ENCODE results near the gene VMP1. TPM values are rescaled to one million over a fixed set of nuclear protein-coding genes. Genes with fewer than 3 reads are reported as not detected.
"Not testable (repeated sequence)": the region's sequence is repeated elsewhere in the genome, so short reads cannot be mapped to it uniquely, and the experiment has no call there.

Gene VMP1
- polyA plus RNA-seq, 3 donors, result 53.2 to 143 (median 55.5) TPM

DNA sequence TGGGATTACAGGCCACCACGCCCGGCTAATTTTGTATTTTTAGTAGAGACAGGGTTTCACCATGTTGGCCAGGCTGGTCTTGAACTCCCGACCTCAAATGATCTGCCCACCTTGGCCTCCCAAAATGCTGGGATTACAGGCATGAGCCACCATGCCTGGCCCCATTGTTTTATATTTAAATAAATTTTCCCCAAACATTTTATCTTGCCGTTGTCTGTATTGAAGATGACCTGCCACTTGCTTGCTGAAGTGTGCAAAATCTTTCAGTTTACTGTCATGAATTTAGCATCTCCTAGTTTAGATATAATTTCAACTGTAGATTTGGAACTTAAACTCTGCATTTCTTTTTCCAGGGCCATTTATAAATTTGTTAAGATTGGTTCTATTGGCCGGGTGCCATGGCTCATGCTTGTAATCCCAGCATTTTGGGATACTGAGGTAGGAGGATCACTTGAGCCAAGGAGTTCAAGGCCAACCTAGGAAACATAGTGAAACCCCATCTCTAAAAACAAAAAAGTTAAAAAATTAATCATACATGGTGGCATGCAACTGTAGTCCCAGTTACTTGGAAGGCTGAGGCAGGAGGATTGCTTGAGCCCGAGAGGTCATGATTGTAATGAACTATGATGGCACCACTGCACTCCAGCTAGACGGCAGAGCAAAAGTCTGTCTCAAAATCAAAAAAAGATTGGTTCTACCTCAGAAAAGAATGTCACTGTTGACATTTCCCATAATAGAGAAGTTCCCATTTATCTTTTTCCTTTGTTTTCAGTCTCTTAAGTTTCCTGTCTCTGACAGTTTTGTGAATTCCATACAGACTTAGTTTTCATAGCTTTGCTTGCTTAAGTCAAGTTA lies 84.4 kb downstream of the VMP1 start:
- no peak overlapping the region for H3K27ac ChIP-seq (ENCODE audit: low read depth, low read length)
- 88 to 89% (median 88%) methylated on average over 7 of the region's 7 CpGs for WGBS, 3 donors

DNA sequence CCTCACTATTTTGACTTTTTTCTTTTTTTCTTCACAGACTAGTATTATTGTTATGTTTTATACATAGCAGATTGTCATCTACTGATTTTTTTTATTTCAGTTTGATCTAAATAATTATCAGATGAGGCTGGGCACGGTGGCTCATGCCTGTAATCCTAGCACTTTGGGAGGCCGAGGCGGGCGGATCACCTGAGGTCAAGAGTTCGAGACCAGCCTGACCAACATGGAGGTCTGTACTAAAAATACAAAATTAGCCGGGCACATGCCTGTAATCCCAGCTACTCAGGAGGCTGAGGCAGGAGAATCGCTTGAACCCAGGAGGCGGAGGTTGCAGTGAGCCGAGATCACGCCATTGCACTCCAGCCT lies 85.0 kb downstream of the VMP1 start:
- 93 to 97% (median 96%) methylated on average over 10 of the region's 10 CpGs for WGBS, 3 donors
- not testable (repeated sequence) for H3K27ac ChIP-seq (ENCODE audit: low read depth, low read length)

DNA sequence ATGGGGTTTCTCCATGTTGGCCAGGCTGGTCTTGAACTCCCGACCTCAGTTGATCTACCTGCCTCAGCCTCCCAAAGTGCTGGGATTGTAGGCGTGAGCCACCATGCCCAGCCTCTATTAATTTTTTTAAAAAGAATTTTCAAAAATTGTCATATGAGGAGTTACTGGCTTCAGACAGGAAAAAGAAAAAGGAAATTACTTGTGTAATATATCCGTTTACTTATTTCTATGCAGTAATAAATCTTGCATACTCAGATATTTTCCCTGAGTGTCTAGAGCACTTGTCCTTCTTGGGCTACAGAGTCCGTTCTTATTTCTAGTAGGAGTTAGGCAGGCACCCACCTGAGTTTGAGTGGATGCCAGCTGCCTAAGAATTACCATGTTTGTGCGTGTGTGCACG lies 85.8 kb downstream of the VMP1 start:
- WGBS, 3 donors, result 64 to 77% methylated on average over 6 of the region's 6 CpGs; no CpG with 5 or more reads in 1 of the 3 donors
- no peak overlapping the region for H3K27ac ChIP-seq (ENCODE audit: low read depth, low read length)

DNA sequence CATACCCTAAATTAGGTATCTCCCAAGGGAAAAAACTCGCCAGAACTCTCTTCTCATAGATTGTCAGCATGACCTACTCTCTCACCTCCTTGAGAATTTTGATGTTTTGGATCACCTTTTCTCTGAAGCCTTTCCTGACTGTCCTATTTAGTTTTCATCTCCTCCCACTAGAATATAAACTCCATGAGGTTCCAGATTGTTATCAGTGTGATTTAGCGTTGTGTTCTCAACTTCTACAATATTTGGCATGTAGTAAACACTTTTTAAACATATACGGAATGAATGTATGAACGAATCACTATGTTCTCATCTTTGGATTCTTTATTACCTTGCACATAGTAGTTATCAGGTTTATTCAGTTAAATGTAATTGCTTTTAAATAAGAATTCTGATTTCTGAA lies 88.7 kb downstream of the VMP1 start:
- no peak overlapping the region for H3K27ac ChIP-seq (ENCODE audit: low read depth, low read length)
- WGBS, 3 donors, result 88 to 96% (median 94%) methylated on average over 4 of the region's 4 CpGs

DNA sequence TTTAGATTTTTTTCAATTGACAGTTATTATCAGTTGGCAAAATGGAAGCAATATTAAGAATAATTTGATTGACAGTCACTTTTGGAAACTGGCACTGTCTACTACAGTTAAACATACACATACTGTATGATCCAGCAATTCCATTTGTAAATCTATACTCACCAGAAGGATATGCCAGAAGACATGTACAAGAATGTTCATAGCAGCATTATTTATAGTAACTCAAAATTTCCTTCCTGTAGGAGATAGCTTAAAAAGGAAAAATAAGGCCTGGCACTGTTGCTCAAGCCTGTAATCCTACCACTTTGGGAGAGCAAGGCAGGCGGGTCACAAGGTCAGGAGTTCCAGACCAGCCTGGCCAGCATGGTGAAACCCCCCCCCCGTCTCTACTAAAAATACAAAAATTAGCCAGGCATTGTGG lies 89.3 kb downstream of the VMP1 start:
- 74 to 88% (median 85%) methylated on average over 2 of the region's 2 CpGs for WGBS, 3 donors
- H3K27ac ChIP-seq (ENCODE audit: low read depth, low read length), result no peak overlapping the region

DNA sequence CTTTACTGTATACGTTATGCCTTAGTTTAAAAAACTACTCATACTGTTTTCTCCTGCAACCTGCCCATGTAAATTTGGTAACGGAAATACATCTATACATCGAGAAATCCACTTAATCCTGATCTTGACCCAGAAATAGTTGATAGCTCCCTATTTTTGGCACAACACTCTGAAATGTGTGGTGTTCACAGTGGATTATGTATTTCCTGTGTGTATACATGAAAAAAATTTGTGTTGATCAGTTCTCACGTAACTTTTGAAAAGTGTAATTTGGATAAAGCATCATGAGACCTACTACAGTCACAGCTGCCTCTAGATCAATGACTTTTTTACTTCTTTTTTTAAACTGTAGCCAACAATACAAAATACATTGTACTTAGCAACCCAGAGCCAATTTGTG lies 90.7 kb downstream of the VMP1 start:
- WGBS, 3 donors, result 89 to 94% (median 91%) methylated on average over 4 of the region's 4 CpGs
- no peak overlapping the region for H3K27ac ChIP-seq (ENCODE audit: low read depth, low read length)

DNA sequence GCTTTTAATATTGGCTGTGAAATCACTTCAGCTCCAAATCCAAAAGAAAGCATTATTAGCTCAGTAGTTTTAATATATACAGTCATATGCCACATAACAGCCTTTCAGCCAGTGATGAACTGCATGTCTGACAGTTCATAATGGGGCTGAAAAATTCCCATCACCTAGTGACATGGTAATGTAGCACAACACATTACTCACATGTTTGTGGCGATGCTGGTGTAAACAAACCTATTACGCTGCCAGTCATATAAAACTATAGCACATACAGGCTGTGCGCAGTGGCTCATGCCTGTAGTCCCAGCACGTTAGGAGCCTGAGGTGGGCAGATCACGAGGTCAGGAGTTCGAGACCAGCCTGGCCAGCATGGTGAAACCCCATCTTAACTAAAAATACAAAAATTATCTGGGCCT lies 93.1 kb downstream of the VMP1 start:
- no peak overlapping the region for H3K27ac ChIP-seq (ENCODE audit: low read depth, low read length)
- 94 to 98% (median 96%) methylated on average over 6 of the region's 6 CpGs for WGBS, 3 donors

DNA sequence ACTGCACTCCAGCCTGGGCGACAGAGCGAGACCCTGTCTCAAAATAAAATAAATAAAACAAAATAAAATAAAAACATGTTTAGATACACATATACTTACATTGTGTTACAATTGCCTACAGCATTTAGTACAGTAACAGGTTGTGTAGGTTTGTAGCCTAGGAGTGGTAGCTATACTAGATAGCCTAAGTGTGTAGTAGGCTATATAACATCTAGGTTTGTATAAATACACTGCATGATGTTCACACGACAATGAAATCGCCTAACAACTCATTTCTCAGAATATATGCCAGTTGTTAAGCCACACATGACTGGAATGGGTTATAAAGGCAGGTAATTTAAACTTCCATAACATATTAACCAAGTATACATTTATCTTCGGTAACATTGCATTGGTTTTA lies 94.7 kb downstream of the VMP1 start:
- 96 to 97% (median 96%) methylated on average over 5 of the region's 5 CpGs for WGBS, 3 donors
- no peak overlapping the region for H3K27ac ChIP-seq (ENCODE audit: low read depth, low read length)

DNA sequence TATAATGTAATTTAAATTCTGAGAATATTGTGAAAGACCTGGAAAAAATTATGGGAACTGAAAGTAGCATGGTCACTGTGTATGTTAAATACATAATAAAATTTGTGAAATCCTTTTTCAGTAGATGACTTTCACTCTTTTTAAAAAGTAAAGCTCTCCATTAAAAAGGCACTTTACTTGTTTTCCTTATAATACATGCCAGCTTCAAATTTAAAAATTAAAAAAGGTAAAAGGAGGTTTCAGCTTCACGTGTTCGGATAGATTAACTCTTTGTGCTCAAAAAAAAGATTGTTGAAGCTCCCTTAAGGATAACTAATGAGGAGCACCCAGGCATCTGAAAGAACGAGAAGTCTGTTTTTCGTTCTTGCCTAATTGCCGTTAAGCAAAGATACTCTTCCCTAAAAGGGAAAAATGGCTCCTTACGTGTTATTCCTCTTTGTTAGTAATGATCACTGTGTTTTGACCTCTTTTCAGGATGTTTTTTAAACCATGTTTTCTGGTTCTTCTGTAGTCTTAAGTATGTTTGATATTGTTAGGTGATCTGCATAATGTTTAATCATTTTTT lies 97.5 kb downstream of the VMP1 start:
- 33 to 83% (median 52%) methylated on average over 6 of the region's 6 CpGs for WGBS, 3 donors
- H3K27ac ChIP-seq (ENCODE audit: low read depth, low read length), result no peak overlapping the region

DNA sequence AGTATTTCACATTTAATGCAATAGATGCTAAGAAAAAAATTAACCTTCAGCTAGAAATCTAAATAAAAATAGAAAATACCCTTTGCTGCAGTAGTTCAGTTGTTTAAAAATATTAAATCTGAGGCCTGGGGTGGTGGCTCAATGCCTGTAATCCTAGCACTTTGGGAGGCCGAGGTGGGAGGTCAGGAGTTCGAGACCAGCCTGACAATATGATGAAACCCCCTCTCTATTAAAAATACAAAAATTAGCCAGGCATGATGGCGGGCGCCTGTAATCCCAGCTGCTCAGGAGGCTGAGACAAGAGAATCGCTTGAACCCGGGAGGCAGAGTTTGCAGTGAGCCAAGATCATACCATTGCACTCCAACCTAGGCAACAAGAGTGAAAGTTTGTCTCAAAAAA lies 98.9 kb downstream of the VMP1 start:
- WGBS, 3 donors, result 97 to 99% (median 97%) methylated on average over 6 of the region's 6 CpGs
- H3K27ac ChIP-seq (ENCODE audit: low read depth, low read length), result not testable (repeated sequence)

DNA sequence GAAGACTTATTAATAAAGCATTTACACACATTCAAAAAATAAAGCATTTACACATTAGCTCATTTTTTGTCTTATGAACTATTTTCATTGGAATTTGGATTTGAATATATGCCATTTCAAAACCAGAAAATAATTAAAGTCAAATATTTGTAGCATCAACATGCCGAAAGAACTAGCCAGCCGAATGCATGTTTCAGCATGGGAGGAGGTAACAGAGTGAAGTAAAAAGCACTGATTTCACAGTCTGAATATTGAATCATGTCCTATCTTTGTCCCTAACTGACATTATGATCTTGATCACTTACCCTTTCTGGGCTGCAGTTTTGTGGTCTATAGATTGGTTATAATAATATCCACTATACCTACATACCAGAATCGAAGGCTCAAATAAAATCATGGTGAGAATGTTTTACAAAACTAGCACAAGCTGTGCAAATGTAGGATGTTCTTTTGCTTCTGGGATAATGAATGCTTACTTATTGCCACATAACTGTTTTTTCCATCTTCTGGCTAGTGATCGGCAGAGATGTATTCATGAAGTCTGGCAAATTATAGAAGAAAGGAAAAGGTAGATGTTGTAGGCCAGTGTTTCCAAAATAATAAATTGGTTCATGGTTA lies 100.5 kb downstream of the VMP1 start:
- H3K27ac ChIP-seq (ENCODE audit: low read depth, low read length), result no peak overlapping the region
- WGBS, 3 donors, result 61 to 89% (median 74%) methylated on average over 4 of the region's 4 CpGs

DNA sequence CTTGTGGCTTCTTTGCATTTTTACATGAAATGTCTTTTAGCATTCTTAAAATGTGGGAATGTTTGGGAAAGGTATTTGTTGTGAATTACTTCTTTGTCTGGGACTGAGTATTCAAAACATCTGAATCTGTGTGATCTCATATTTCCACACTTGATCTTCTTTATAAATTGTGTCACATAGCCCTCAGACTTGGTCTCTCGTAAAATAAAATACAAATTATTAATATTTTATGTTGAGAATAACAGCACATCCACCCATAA lies 103.4 kb downstream of the VMP1 start:
- 90 to 100% (median 99%) methylated on average over 1 of the region's 1 CpG for WGBS, 3 donors
- H3K27ac ChIP-seq (ENCODE audit: low read depth, low read length), result no peak overlapping the region

DNA sequence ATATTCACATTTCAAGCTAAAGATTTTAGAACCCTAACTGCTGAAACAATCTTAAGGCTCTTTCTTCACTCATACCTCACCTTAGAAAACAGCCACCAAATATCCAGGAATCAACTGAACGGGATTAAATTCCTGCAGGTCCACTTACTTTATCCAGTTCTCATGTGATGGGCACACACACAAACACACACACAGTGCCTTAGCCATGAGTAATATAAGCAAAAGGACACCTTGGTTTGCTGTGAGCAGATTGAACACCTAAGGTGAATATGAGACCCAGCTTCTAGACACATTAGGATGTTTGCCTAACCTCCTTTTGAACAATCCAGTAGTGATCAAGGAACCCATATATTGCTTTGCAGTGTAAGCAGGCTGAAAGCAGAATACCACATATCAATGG lies 103.8 kb downstream of the VMP1 start:
- WGBS, 3 donors, result 95 to 98% (median 97%) methylated on average over 1 of the region's 1 CpG
- H3K27ac ChIP-seq (ENCODE audit: low read depth, low read length), result no peak overlapping the region

DNA sequence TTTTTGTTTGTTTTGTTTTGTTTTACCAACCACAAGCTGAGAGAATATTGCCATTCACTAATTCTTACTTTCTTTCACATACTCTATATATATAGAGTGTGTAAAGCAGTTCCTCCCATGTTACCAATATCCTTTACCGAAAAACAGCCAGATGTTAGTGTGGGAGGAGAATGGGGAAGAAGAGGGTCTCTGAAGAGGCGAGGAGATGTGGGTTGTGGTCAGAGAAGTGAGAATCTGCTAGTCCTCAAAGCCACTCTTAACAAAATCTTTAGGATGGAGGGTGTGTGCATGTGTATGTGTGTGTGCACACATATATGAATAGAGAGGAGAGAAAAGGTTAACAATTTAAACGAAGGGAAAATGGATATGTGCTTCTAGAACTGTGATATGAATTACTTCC lies 104.7 kb downstream of the VMP1 start:
- WGBS, 3 donors, result 68 to 86% (median 68%) methylated on average over 3 of the region's 3 CpGs
- no peak overlapping the region for H3K27ac ChIP-seq (ENCODE audit: low read depth, low read length)

DNA sequence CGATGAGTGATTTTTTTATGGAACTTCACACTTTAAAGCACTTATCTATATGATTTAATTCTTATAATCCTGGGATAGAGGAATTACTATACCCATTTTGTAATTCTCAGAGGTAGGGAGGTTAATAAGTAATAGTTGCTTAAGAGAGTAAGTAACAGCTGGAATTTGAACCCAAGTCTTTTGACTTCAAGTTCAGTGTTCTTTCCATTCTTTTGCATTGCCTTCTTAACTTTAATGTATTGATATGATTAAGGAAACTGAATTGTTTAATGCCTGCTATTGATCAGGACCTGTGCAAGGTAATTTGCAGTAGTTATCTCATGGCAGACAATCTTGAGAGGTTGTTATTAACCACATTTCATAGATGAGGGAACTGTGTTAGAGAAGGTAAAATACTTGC lies 106.8 kb downstream of the VMP1 start:
- WGBS, 3 donors, result 94 to 100% (median 100%) methylated on average over 1 of the region's 1 CpG
- no peak overlapping the region for H3K27ac ChIP-seq (ENCODE audit: low read depth, low read length)

DNA sequence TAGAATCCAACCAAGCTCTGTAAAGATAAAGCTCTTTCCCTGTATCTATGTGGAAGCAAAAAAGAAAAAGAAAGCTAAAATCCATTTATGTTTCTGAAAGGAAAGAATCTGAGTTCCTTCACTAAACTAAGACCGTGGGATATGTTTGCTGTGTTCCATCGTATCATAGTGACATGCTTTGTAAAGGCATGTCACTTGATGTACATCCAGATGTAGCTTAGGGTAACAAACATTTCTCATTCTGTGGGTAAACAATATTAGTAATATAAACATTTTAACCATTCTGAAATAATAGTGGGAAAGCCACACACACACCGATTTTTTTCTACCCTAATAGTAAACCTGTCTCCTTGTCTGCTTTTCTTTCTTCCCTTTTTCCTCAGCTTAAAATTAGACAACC lies 107.2 kb downstream of the VMP1 start:
- WGBS, 3 donors, result 89 to 90% (median 90%) methylated on average over 3 of the region's 3 CpGs
- H3K27ac ChIP-seq (ENCODE audit: low read depth, low read length), result no peak overlapping the region

DNA sequence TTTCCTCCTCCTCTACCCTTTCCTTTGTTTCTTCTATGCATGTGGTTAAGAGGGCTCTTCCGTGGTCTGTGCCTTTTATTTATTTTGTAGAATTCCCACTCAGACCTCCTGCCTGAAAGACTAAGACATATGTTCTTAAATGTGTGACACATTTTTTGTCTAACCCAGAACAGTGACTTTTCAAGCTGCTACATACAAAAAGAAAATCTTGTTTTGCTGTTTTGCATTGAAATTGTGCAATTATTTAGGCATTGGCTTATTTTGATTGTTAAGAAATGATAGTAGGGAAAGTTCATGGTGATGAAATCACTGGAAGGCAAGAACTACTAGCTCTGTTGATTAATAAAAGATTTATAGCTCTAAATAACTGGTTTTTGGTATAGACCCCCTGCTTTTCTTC lies 108.5 kb downstream of the VMP1 start:
- H3K27ac ChIP-seq (ENCODE audit: low read depth, low read length), result no peak overlapping the region

DNA sequence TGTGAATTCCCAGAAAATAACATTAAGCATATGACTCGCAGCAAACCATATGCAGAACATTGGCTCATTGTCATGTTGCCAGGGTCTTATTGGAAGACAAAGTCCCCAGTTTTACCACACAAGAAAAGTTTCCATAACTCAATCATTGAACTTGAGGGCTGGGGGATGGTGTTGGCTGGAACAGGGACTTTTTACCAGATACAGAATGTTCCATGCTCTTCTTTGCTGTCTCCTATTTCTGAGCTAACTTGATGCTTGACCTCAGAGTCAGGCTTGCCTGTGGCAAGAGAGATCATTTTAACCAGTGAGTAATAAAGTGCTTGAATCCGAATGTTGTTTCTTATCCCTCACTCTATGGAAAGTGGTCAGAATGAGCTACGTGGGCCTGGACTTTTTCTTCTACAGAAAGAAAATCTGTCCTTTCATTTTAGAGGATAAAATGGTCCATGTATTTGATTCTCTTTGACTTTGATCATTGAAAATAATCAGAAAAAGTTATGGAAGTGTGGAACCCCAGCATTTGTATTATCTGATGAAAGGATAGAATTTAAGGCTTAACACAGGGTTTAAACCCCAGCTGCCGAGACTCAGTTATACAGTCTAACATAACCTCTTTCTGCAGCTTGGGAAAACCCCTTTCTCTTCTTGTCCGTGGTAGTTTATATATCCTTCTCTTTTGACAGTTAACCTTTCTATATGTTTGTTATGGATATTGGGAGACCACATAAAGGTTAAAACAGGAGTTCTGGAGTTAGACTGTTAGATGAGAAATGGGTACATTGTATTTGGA lies 118.3 kb downstream of the VMP1 start:
- 70 to 81% (median 77%) methylated on average over 5 of the region's 5 CpGs for WGBS, 3 donors
- no peak overlapping the region for H3K27ac ChIP-seq (ENCODE audit: low read depth, low read length)

More for the DNA sequence above, 108.5 kb downstream of the VMP1 start:
- 29 to 94% (median 61%) methylated on average over 1 of the region's 1 CpG for WGBS, 3 donors

Data from adipose tissue (tissue), 3 donors.